ENCODE results near the gene SLC39A11. TPM values are rescaled to one million over a fixed set of nuclear protein-coding genes. Genes with fewer than 3 reads are reported as not detected.
"Not testable (repeated sequence)": the region's sequence is repeated elsewhere in the genome, so short reads cannot be mapped to it uniquely, and the experiment has no call there.

The SLC39A11 gene
- total RNA-seq, 2 experiments from 2014 or later: 9.7 to 12.2 TPM

DNA sequence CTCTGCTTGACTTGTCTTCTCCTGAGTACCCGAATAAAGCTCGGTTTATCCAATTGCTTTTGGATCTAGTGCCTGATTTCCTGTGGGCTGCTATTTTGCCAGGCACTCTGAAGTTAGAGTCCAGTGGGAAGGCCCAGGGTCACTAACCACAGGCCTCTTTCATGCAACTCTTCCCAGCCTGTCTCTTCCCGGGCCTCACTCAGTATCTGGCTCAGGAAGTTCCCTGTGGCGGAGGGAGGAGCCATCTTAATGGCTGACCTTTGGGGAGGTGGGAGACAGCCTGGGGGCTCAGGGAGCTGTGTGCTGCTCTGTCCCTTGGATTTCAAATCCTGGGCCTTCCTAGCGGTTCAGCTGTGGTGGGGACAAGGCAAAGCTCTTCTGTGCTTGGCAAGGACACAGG is 328.5 kb downstream of the SLC39A11 start:
- POLR2A ChIA-PET: no interaction called here
- Histone ChIP-seq H3K9me3 (ENCODE audit: control insufficient read depth in 1 of 2, insufficient read depth in 1 of 2, low read length in 2 of 2) (no peaks in the 10 kb centered on the region), H3K27me3 (ENCODE audit: control insufficient read depth in 1 of 2, insufficient read depth in 2 of 2, low read length in 2 of 2) (no peaks in the 10 kb centered on the region), H3K4me1 (ENCODE audit: insufficient read depth, low read length) (no peaks in the 10 kb centered on the region), H3K4me3 (ENCODE audit: low read length) (no peak overlapping the region), H3K27ac (ENCODE audit: low read depth in 1 of 2, low read length in 2 of 2) (no peak overlapping the region), H3K36me3 (ENCODE audit: insufficient read depth, low read length) (no peaks in the 10 kb centered on the region)
- no peak for ATAC-seq (ENCODE audit: poor library complexity)
- Mint-ChIP-seq H3K9me3 (no peaks in the 10 kb centered on the region), H3K4me3 (no peak overlapping the region), H3K36me3 (ENCODE audit: low read depth) (no peaks in the 10 kb centered on the region), H3K27me3 (no peaks in the 10 kb centered on the region), H3K4me1 (ENCODE audit: low read depth) (no peaks in the 10 kb centered on the region), H3K27ac (no peak overlapping the region)
- TF ChIP-seq, protein P1, sequence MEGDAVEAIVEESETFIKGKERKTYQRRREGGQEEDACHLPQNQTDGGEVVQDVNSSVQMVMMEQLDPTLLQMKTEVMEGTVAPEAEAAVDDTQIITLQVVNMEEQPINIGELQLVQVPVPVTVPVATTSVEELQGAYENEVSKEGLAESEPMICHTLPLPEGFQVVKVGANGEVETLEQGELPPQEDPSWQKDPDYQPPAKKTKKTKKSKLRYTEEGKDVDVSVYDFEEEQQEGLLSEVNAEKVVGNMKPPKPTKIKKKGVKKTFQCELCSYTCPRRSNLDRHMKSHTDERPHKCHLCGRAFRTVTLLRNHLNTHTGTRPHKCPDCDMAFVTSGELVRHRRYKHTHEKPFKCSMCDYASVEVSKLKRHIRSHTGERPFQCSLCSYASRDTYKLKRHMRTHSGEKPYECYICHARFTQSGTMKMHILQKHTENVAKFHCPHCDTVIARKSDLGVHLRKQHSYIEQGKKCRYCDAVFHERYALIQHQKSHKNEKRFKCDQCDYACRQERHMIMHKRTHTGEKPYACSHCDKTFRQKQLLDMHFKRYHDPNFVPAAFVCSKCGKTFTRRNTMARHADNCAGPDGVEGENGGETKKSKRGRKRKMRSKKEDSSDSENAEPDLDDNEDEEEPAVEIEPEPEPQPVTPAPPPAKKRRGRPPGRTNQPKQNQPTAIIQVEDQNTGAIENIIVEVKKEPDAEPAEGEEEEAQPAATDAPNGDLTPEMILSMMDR (IDR thresholded peaks at IDR 0.05): no peak
- DNase-seq: no peak
- CTCF ChIA-PET: no interaction called here
- intact Hi-C loops (cut with DNase I, micrococcal nuclease): no loop called here

DNA sequence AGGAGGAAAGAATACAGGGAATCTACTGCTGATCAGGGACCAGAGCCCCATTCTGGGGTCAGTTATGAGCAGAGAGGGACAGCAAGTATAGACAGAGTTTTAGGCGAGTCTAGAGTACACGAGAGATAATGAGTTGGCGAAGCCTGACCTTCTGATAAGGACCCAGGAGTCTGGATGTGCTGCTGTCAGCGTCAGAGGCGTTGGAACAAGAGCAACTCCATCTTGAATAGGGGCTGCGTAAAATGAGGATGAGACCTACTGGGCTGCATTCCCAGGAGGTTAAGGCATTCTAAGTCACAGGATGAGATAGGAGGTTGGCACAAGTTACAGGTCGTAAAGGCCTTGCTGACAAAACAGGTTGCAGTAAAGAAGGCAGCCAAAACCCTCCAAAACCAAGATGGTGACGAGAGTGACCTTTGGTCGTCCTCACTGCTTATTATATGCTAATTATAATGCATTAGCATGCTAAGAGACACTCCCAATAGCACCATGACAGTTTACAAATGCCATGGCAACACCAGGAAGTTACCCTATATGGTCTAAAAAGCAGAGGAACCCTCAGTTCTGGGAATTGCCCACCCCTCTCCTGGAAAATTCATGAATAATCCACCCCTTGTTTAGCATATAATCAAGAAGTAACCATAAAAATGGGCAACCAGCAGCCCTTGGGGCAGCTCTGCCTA is 330.5 kb downstream of the SLC39A11 start:
- H3K27ac Mint-ChIP-seq; H3K27me3 ChIP-seq (ENCODE audit: control insufficient read depth in 1 of 2, insufficient read depth in 2 of 2, low read length in 2 of 2); H3K4me1 Mint-ChIP-seq (ENCODE audit: low read depth); H3K4me3 ChIP-seq (ENCODE audit: low read length); H3K4me1 ChIP-seq (ENCODE audit: insufficient read depth, low read length); H3K36me3 Mint-ChIP-seq (ENCODE audit: low read depth); H3K9me3 ChIP-seq (ENCODE audit: control insufficient read depth in 1 of 2, insufficient read depth in 1 of 2, low read length in 2 of 2); CTCF ChIA-PET; H3K9me3 Mint-ChIP-seq; intact Hi-C loops (cut with DNase I, micrococcal nuclease); POLR2A ChIA-PET; H3K27ac ChIP-seq (ENCODE audit: low read depth in 1 of 2, low read length in 2 of 2); H3K27me3 Mint-ChIP-seq; H3K4me3 Mint-ChIP-seq; ATAC-seq (ENCODE audit: poor library complexity); H3K36me3 ChIP-seq (ENCODE audit: insufficient read depth, low read length); DNase-seq: not testable (repeated sequence)

DNA sequence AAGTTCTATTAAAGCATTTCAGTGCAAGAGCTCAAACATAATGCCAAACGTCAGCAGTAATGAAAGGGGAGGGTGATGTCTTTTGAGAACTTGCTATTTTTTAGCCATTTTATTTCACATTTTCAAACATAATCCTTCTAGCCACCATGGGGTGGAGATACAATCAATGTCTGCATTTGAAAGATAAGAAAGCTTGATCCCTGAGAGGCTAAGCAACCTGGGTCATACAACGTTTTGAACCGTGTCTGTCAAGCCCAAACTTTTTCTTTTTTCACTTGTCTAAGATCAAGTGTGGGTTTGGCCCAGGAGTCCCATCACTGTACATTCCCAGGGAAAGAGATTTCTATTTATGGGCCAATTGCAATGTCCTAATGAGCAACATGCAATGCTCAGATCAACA is 331.1 kb downstream of the SLC39A11 start:
- Mint-ChIP-seq H3K4me1 (ENCODE audit: low read depth) (no peaks in the 10 kb centered on the region), H3K27me3 (no peaks in the 10 kb centered on the region), H3K36me3 (ENCODE audit: low read depth) (peaks cover 3% of the 10 kb centered on the region), H3K4me3 (no peak overlapping the region), H3K27ac (no peak overlapping the region), H3K9me3 (peaks cover under 1% of the 10 kb centered on the region)
- H3K27me3 ChIP-seq (ENCODE audit: control insufficient read depth in 1 of 2, insufficient read depth in 2 of 2, low read length in 2 of 2): no peaks in the 10 kb centered on the region
- peaks cover 0 to 8% of the 10 kb centered on the region in 2 experiments for H3K9me3 ChIP-seq (ENCODE audit: control insufficient read depth in 1 of 2, insufficient read depth in 1 of 2, low read length in 2 of 2)
- ChIA-PET CTCF (no interaction called here), POLR2A (no interaction called here)
- no peaks in the 10 kb centered on the region for H3K36me3 ChIP-seq (ENCODE audit: insufficient read depth, low read length)
- intact Hi-C loops (cut with DNase I, micrococcal nuclease): no loop called here
- no peaks in the 10 kb centered on the region for H3K4me1 ChIP-seq (ENCODE audit: insufficient read depth, low read length)
- DNase-seq: no peak
- TF ChIP-seq, protein P1 (IDR thresholded peaks at IDR 0.05): no peak
- no peak overlapping the region for H3K27ac ChIP-seq (ENCODE audit: low read depth in 1 of 2, low read length in 2 of 2)
- H3K4me3 ChIP-seq (ENCODE audit: low read length): no peak overlapping the region
- no peak for ATAC-seq (ENCODE audit: poor library complexity)

DNA sequence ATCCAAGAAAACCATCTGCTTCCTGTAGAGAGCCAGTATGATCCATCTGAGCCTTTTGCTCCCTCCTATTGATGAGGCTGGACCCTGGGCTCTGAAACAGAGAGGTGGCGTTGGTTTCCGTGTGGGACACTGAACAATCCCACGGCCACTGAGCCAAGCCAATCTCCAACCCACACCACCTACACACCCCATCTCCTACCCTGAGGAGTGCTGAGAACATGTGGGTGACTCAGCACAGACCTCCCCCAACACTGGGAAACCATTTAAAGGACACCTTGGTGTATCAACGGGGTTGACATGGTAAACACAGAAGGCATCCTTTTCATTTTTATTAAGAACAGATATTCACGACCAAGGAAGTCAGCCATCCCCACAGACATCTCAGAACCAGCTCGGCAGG is 332.1 kb downstream of the SLC39A11 start:
- DNase-seq: no peak
- Mint-ChIP-seq H3K27me3 (no peaks in the 10 kb centered on the region), H3K9me3 (peaks cover 2% of the 10 kb centered on the region), H3K27ac (no peak overlapping the region), H3K36me3 (ENCODE audit: low read depth) (peaks cover 5% of the 10 kb centered on the region), H3K4me3 (no peak overlapping the region), H3K4me1 (ENCODE audit: low read depth) (no peaks in the 10 kb centered on the region)
- TF ChIP-seq, protein P1 (IDR thresholded peaks at IDR 0.05): no peak
- no peak for ATAC-seq (ENCODE audit: poor library complexity)
- Histone ChIP-seq H3K36me3 (ENCODE audit: insufficient read depth, low read length) (peaks cover 3% of the 10 kb centered on the region), H3K27me3 (ENCODE audit: control insufficient read depth in 1 of 2, insufficient read depth in 2 of 2, low read length in 2 of 2) (no peaks in the 10 kb centered on the region), H3K4me1 (ENCODE audit: insufficient read depth, low read length) (no peaks in the 10 kb centered on the region), H3K4me3 (ENCODE audit: low read length) (no peak overlapping the region), H3K27ac (ENCODE audit: low read depth in 1 of 2, low read length in 2 of 2) (no peak overlapping the region), H3K9me3 (ENCODE audit: control insufficient read depth in 1 of 2, insufficient read depth in 1 of 2, low read length in 2 of 2) (peaks cover 0 to 8% of the 10 kb centered on the region in 2 experiments)
- ChIA-PET CTCF (no interaction called here), POLR2A (no interaction called here)
- intact Hi-C loops (cut with DNase I, micrococcal nuclease): no loop called here
